Mammary epithelial cell (primary cell): Measurements from ENCODE around the gene HSD17B12.

Experiments used
- CTCF ChIP-seq, 2 donors: IDR thresholded peaks in 1 of 2; conservative IDR thresholded peaks in 1 of 2; 2 replicates each; pipeline ENCODE4 v1.5.1; 2011 to 2012; ENCODE audit warnings: inconsistent platforms in 2 of 2, low read length in 2 of 2, mild to moderate bottlenecking in 2 of 2, control low read depth in 1 of 2, low read depth in 1 of 2; ENCODE audit not compliant: insufficient read depth in 1 of 2; ENCODE audit errors: extremely low read depth in 1 of 2
- EZH2 ChIP-seq: IDR thresholded peaks from 2 replicates; pipeline ENCODE4 v1.6.1; 2012; ENCODE audit warnings: low read length, inconsistent platforms, borderline replicate concordance

GRCh38 chr11:43872995-43873394, 192.5 kb downstream of the HSD17B12 start:
- TF ChIP-seq CTCF (conservative IDR thresholded peaks at IDR 0.05 in 1 of 2, IDR thresholded peaks at IDR 0.05 in 1 of 2; ENCODE audit: extremely low read depth in 1 of 2, insufficient read depth in 1 of 2, low read depth in 1 of 2, low read length in 2 of 2) (no peak), EZH2 (no peak)
